Measurements from ENCODE around the gene ERBIN.
"Not testable (repeated sequence)": the region's sequence is repeated elsewhere in the genome, so short reads cannot be mapped to it uniquely, and the experiment has no call there.

ERBIN gene

DNA sequence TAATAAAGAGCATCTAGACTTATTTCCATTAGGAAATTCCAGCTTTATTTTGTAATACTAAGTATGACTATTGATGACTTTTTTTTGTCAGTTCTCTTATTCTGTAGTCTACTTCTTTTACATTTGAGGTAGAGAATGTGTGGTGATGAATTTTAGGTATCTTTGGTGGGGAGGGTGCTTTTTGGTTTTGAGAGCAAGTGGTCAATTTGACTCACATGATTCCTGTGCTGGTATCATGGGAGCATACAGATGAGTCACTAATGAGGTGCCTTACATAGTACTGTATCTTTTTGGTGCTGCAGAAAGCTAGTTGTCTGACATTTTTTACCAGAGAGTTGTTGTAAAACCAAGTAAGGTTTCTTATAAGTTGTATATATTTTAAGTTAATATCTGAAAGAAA is 35.3 kb downstream of the ERBIN start:
- Histone ChIP-seq H3K27ac (ENCODE audit: low read depth, low read length) (peak overlapping the region; percentile 34; the same call in 1 of the 2 replicates), H3K4me3 (ENCODE audit: low read depth, low read length) (no peak overlapping the region), H3K4me1 (ENCODE audit: control insufficient read depth, insufficient read depth, low read length, unreplicated experiment) (peaks cover 26% of the 10 kb centered on the region), H3K79me2 (ENCODE audit: control insufficient read depth, insufficient read depth, low read length, unreplicated experiment) (peaks cover 80% of the 10 kb centered on the region), H2AFZ (ENCODE audit: low read length, unreplicated experiment) (no peak overlapping the region), H3K27me3 (ENCODE audit: insufficient read depth, low read length) (no peaks in the 10 kb centered on the region), H3K36me3 (ENCODE audit: insufficient read depth, low read length) (peaks cover 5% of the 10 kb centered on the region)

DNA sequence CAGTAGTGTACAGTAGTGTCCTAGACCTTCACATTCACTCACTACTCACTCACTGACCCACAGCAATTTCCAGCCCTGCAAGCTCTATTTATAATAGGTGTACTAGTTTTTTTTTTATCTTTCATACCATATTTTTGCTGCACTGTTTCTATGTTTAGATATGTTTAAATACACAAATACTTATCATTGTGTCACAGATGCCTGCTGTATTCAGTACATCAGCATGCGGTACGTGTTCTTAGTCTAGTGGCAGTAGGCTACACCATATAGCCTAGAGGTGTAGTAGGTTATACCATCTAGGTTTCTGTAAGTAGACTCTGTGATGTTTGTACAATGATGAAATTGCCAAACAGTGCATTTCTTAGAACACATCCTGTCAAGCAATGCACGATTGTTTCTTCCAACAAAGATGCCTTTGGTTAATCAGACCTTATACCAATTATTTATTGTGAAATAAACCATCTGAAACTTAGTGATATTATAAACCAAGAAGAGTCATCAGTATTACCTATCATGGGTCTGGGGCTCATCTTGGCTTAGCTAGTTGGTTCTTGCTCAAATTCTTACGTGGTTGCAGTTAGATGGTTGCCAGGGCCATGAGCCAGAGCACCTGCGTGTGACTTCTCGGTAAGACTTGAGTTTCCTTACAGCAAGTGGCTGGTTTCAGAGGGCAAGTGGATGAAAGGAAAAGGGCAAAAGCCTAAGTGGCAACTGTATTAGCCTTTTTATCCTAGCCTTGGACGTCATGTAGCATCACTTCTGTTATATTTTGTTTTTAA is 41.1 kb downstream of the ERBIN start:
- peaks cover 25% of the 10 kb centered on the region for H3K4me1 ChIP-seq (ENCODE audit: control insufficient read depth, insufficient read depth, low read length, unreplicated experiment)
- H3K79me2 ChIP-seq (ENCODE audit: control insufficient read depth, insufficient read depth, low read length, unreplicated experiment) = peaks cover 88% of the 10 kb centered on the region
- no peak overlapping the region for H3K27ac ChIP-seq (ENCODE audit: low read depth, low read length)

DNA sequence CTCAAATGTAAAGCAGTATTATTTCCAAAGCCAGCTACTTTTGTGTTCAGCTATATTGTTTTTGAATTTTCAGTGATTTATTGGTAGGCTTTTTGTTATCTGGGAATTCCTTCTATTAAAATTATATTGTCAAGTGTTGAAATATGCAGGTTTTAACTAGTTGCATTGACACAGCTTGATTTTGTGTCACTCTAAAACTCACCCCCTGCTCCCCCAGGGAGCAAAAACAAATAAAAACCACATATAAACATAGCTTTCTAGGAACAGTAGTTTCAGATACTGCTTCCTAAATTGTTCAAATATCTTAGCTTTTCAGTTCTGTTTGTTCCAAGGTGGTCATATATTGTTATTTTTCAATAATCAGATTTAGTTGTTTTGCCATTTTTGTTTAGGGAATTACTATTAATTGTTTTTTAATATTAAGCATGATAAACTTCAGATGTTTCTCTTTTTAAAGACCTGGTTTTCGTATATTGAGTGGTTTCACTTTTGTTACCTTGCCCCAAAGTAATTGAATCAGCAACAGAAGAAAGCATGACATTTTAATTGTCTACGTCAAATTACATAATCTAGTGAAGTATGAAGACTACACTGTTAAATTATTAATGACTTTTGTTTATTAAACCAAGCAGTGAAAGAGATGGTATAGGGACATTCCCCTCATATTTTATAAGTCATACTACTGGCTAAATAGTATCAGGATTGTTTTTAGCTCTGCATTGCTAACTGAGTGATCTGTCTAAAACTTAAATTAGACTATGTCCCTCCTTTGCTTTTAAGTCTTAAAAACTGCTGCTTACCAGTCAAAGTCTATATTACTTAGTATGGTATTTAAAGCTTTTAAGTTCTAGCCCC is 43.4 kb downstream of the ERBIN start:
- peak overlapping the region; percentile 56 for H3K4me3 ChIP-seq (ENCODE audit: low read depth, low read length)
- peaks cover 88% of the 10 kb centered on the region for H3K79me2 ChIP-seq (ENCODE audit: control insufficient read depth, insufficient read depth, low read length, unreplicated experiment)
- H3K27me3 ChIP-seq (ENCODE audit: insufficient read depth, low read length) = no peaks in the 10 kb centered on the region
- peaks cover 20% of the 10 kb centered on the region for H3K4me1 ChIP-seq (ENCODE audit: control insufficient read depth, insufficient read depth, low read length, unreplicated experiment)
- H2AFZ ChIP-seq (ENCODE audit: low read length, unreplicated experiment) = no peak overlapping the region
- no peak overlapping the region for H3K27ac ChIP-seq (ENCODE audit: low read depth, low read length)
- H3K36me3 ChIP-seq (ENCODE audit: insufficient read depth, low read length) = peaks cover 5% of the 10 kb centered on the region

More for the DNA sequence above, 41.1 kb downstream of the ERBIN start:
- Histone ChIP-seq H3K36me3 (ENCODE audit: insufficient read depth, low read length) (peaks cover 5% of the 10 kb centered on the region), H3K27me3 (ENCODE audit: insufficient read depth, low read length) (no peaks in the 10 kb centered on the region), H3K4me3 (ENCODE audit: low read depth, low read length) (no peak overlapping the region), H2AFZ (ENCODE audit: low read length, unreplicated experiment) (no peak overlapping the region)

DNA sequence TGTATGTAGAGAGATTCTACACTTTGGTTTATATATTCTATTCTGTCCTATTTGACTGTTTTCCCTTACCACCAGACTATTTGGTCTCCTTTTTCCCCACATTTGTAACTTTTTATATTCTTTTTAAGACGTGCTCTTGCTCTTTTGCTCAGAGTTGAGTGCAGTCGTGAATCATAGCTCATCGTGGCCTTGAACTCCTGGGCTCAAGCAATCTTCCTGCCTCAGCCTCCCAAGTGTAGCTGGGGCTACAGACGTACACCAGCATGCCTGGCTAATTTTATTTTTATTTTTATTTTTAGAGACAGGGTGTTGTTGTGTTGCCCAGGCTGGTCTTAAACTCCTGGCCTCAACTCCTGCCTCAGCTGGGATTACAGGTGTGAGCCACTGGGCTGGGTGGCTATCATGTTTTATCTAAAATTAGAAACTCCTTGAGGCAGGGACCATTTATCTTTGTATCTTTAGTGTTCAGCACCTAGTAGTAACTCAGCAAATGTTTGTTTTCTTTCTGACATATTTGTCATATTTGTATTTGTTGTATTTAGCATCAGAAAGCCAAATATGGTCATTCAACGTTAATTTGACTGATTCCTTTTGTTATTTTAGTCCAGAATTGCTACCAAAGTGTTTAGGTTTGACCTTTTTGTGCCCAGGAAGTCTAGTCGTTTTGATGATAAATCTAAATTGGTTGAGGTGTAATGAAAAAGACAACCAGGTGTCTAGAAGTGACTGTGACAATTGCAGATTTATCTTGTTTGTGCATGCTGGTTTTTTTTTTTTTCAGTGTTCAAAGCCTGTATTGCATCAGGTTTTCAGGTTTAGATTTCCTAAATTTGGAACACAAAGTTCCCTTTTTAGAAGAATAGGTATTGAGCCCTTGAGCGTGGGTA is 44.3 kb downstream of the ERBIN start:
- H3K4me1 ChIP-seq (ENCODE audit: control insufficient read depth, insufficient read depth, low read length, unreplicated experiment) = peaks cover 19% of the 10 kb centered on the region
- no peak overlapping the region for H3K27ac ChIP-seq (ENCODE audit: low read depth, low read length)
- H3K36me3 ChIP-seq (ENCODE audit: insufficient read depth, low read length) = peaks cover 5% of the 10 kb centered on the region
- H3K4me3 ChIP-seq (ENCODE audit: low read depth, low read length) = 0 out of 2 replicates have a peak overlapping the region, but pooled peaks have one; percentile 56
- peaks cover 88% of the 10 kb centered on the region for H3K79me2 ChIP-seq (ENCODE audit: control insufficient read depth, insufficient read depth, low read length, unreplicated experiment)
- no peak overlapping the region for H2AFZ ChIP-seq (ENCODE audit: low read length, unreplicated experiment)
- no peaks in the 10 kb centered on the region for H3K27me3 ChIP-seq (ENCODE audit: insufficient read depth, low read length)

DNA sequence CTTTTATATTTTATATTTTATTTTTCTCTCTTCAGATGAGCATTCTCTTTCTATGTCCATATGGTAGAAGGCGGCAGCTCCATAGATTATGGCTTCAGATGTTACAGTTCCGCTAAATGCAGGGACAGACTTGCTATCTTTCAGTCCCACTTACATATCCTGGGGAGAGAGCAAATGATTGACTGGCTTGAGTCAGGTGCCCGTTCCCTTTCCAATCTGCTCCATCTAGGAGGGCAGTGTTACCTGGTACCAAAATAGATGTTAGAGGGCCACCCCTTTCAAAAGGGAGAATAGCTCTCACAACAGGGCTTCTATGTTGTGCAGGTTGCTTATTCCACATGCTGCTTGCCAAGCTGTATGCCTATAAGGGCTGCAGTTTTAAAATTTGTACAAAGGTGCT is 45.3 kb downstream of the ERBIN start:
- Histone ChIP-seq H2AFZ (ENCODE audit: low read length, unreplicated experiment) (no peak overlapping the region), H3K27me3 (ENCODE audit: insufficient read depth, low read length) (no peaks in the 10 kb centered on the region), H3K36me3 (ENCODE audit: insufficient read depth, low read length) (no peaks in the 10 kb centered on the region), H3K4me3 (ENCODE audit: low read depth, low read length) (no peak overlapping the region), H3K27ac (ENCODE audit: low read depth, low read length) (no peak overlapping the region), H3K79me2 (ENCODE audit: control insufficient read depth, insufficient read depth, low read length, unreplicated experiment) (peaks cover 88% of the 10 kb centered on the region), H3K4me1 (ENCODE audit: control insufficient read depth, insufficient read depth, low read length, unreplicated experiment) (peaks cover 15% of the 10 kb centered on the region)

- H3K4me3 ChIP-seq (ENCODE audit: low read depth, low read length); H3K36me3 ChIP-seq (ENCODE audit: insufficient read depth, low read length); H3K27me3 ChIP-seq (ENCODE audit: insufficient read depth, low read length); H2AFZ ChIP-seq (ENCODE audit: low read length, unreplicated experiment); H3K27ac ChIP-seq (ENCODE audit: low read depth, low read length): not testable (repeated sequence)
- H3K4me1 ChIP-seq (ENCODE audit: control insufficient read depth, insufficient read depth, low read length, unreplicated experiment) = peaks cover 15% of the 10 kb centered on the region
- peaks cover 82% of the 10 kb centered on the region for H3K79me2 ChIP-seq (ENCODE audit: control insufficient read depth, insufficient read depth, low read length, unreplicated experiment)
These were observed 46.5 kb downstream of the ERBIN start for GRCh38 chr5:65972896-65973295.

GRCh38 chr5:65978251-65978650 is 51.9 kb downstream of the ERBIN start:
- H3K36me3 ChIP-seq (ENCODE audit: insufficient read depth, low read length) = peaks cover 6% of the 10 kb centered on the region; the same call in 1 of the 2 replicates
- H3K27ac ChIP-seq (ENCODE audit: low read depth, low read length) = no peak overlapping the region
- H3K4me1 ChIP-seq (ENCODE audit: control insufficient read depth, insufficient read depth, low read length, unreplicated experiment) = peaks cover 13% of the 10 kb centered on the region

GRCh38 chr5:65981548-65981947 is 55.2 kb downstream of the ERBIN start:
- no peak overlapping the region for H2AFZ ChIP-seq (ENCODE audit: low read length, unreplicated experiment)
- peaks cover 28% of the 10 kb centered on the region for H3K4me1 ChIP-seq (ENCODE audit: control insufficient read depth, insufficient read depth, low read length, unreplicated experiment)
- no peaks in the 10 kb centered on the region for H3K27me3 ChIP-seq (ENCODE audit: insufficient read depth, low read length)
- H3K4me3 ChIP-seq (ENCODE audit: low read depth, low read length) = no peak overlapping the region
- H3K27ac ChIP-seq (ENCODE audit: low read depth, low read length) = no peak overlapping the region
- H3K36me3 ChIP-seq (ENCODE audit: insufficient read depth, low read length) = peaks cover 6% of the 10 kb centered on the region; the same call in 1 of the 2 replicates
- H3K79me2 ChIP-seq (ENCODE audit: control insufficient read depth, insufficient read depth, low read length, unreplicated experiment) = peaks cover 80% of the 10 kb centered on the region

More at GRCh38 chr5:65978251-65978650, 51.9 kb downstream of the ERBIN start:
- Histone ChIP-seq H2AFZ (ENCODE audit: low read length, unreplicated experiment) (no peak overlapping the region), H3K27me3 (ENCODE audit: insufficient read depth, low read length) (no peaks in the 10 kb centered on the region), H3K4me3 (ENCODE audit: low read depth, low read length) (no peak overlapping the region), H3K79me2 (ENCODE audit: control insufficient read depth, insufficient read depth, low read length, unreplicated experiment) (peaks cover 78% of the 10 kb centered on the region)

DNA sequence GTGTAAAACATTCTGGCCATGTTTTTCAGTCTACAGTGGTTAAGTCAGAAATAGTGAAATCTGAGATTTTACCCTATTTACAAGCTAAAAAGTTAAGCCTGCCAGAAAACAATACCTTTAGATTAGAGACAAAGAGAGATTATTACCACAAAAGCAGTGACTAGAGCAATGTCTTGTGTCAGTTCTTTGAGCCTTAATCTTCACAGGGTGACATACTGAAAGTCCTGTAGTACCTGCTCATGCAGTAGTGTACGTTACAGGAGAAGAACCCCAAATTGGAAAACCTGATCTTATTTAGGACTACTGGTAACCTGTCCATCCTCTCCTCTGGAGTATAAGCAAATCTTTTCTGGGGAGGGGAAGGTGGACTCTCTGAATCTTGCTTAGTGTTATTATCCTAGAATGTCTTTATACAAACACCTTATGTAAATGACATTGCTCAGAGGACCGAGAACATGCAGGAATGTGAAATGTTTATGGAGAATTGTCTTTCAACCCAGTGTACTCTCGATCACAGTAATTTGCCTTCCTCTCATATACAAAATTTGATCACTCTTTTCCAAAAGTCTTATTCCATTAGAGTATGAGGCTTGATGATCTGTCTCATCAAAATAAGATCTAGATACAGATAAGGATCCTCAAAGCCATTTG is 55.7 kb downstream of the ERBIN start:
- peaks cover 31% of the 10 kb centered on the region for H3K4me1 ChIP-seq (ENCODE audit: control insufficient read depth, insufficient read depth, low read length, unreplicated experiment)

More for the DNA sequence above, 55.7 kb downstream of the ERBIN start:
- H3K27ac ChIP-seq (ENCODE audit: low read depth, low read length) = no peak overlapping the region
- no peaks in the 10 kb centered on the region for H3K27me3 ChIP-seq (ENCODE audit: insufficient read depth, low read length)
- H2AFZ ChIP-seq (ENCODE audit: low read length, unreplicated experiment) = no peak overlapping the region
- H3K36me3 ChIP-seq (ENCODE audit: insufficient read depth, low read length) = peaks cover 6% of the 10 kb centered on the region; the same call in 1 of the 2 replicates
- no peak overlapping the region for H3K4me3 ChIP-seq (ENCODE audit: low read depth, low read length)
- H3K79me2 ChIP-seq (ENCODE audit: control insufficient read depth, insufficient read depth, low read length, unreplicated experiment) = peaks cover 85% of the 10 kb centered on the region
